SK-N-MC (cell line): ENCODE results near the gene TTBK2.

Experiments
- EZH2 ChIP-seq: fragments of 200-600 bp; sonication (generic); IDR thresholded peaks from one replicate; pipeline ENCODE4 v1.6.1; 2017; ENCODE audit warnings: antibody characterized with exemption
- FOXP2 ChIP-seq: optimal IDR thresholded peaks from 2 replicates; pipeline ENCODE3; 2011; ENCODE audit warnings: mild to moderate bottlenecking, moderate library complexity; ENCODE audit not compliant: insufficient read depth; ENCODE audit errors: extremely low read length, control extremely low read depth
- POLR2AphosphoS5 ChIP-seq: IDR thresholded peaks from 2 replicates; pipeline ENCODE4 v1.6.1; 2012; ENCODE audit warnings: mild to moderate bottlenecking, low read depth, low read length, borderline replicate concordance

DNA sequence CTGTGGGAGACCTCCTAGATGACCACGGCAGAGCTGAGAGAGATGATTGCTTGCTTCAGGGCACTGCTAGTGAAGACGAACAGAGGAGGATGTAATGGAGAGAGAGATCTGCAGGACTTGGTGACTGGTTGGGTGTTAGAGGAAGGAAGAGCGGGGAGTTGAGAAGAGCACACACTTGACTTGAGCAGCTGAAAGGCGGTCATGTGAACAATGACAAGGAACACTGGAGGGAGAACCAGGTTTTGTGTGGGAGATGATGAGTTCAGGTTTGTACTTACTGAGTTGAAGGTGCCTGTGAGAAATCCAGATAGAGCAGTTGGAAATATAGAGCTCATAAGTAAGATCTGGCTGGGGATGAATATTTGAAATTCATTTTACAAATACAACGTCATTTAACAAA lies 224.0 kb downstream of the TTBK2 start:
- TF ChIP-seq EZH2 (no peak), POLR2AphosphoS5 (no peak), FOXP2 (no peak)
